ENCODE data around the gene STAMBP.
"Not testable (repeated sequence)": the region's sequence is repeated elsewhere in the genome, so short reads cannot be mapped to it uniquely, and the experiment has no call there.

Gene STAMBP

DNA sequence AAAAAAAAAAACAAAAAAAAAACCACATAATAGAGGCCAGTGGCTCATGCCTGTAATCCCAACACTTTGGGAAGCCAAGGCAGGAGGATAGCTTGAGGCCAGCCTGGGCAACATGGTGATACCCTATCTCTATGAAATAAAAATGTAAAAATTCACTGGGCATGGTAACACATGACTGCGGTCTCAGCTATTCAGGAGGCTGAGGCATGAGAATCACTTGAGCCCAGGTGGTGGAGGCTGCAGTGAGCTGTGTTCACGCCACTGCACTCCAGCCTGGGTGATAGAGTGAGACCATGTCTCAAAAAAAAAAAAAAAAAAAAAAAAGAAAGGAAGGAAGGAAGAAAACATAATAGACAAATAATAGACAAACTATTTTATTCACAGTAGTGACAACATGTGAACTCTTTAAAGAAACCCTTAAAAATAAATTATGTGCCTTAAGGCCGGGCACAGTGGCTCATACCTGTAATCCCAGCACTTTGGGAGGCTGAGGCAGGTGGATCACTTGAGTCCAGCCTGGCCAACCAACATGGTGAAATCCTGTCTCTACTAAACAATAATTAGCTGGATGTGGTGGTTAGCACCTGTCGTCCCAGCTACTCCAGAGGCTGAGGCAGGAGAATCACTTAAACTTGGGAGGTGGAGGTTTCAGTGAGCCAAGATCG, 75.3 kb downstream of the STAMBP start:
- in situ Hi-C loops (cut with HindIII; ENCODE audit: low sequenced_read_pairs): not testable (repeated sequence)

DNA sequence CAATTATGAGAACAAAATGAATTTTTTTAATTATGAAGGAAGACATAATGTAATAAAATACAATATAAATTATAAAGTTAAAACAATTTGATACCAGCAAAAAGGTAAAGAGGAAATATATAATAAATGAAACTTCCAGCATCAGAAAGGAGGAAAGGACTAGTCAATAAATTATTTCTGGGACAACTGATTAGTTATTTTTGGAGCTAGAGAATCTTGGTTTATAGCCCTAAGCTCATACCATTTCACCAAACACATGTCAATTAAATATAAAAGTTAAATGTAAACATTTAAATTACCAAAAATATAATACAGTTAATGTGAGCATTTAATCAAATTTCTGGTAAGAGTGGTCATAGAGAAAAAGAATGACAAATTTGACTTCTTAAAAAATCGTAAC, 76.2 kb downstream of the STAMBP start:
- in situ Hi-C loops (cut with HindIII; ENCODE audit: low sequenced_read_pairs): no loop called here

DNA sequence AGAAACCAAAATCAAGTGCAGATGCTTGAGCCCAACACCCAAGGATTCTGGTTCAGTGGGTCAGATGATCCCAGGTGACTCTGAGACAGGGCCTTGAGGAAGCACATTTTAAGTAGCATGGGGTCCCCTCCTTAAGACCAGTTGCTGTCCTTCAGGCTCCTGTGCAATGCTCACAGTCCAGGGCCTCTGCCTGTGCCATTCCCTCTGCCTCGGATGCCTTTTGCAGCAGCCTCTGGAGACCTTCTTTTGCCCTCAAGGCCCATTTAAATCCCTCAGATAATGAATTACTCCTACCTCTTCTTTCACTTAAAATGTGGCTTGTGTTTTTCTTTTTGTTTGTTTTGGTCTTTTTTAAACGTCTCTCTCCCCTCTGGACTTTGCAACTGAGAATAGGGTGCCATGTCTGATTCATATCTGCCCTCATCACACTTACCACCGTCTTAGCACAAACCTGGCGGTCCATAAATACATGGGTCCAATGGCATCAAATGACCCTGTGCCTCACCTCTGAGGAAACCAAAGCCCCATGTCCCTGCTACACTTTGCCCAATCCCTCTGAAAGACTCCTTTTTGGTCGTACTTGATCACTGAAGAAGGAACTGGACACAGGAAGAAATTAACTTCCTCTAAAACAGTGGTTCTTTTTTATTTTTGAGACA, 78.2 kb downstream of the STAMBP start:
- in situ Hi-C loops (cut with HindIII; ENCODE audit: low sequenced_read_pairs): no loop called here

DNA sequence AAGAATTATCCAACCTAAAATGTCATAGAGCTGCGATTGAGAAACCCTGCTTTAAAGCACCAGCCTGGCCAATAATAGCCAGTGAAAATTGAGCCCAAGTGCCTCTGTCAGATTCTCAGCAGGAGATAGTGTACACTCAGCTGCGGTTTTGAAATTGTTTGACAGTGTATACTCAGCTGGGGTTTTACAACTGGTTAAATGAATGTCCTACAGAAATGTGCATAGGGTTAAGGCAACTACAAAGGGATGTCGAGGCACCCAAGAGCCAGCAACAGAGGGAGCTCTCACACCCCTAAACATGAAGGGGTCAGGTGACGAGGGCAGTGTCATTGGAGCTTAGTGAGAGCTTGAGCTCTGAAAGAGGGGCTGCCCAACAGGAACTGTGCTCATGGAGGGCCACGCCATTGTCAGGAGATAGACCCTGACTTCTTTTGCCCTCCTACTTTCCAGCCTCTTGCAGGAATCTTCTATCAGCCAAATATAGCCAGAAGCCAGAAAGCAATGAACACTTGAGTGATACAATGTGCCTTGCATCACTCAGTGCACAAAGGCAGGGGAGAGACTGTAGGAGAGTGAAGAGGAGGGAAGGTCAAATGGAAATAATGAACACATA, 79.2 kb downstream of the STAMBP start:
- in situ Hi-C loops (cut with HindIII; ENCODE audit: low sequenced_read_pairs): no loop called here

DNA sequence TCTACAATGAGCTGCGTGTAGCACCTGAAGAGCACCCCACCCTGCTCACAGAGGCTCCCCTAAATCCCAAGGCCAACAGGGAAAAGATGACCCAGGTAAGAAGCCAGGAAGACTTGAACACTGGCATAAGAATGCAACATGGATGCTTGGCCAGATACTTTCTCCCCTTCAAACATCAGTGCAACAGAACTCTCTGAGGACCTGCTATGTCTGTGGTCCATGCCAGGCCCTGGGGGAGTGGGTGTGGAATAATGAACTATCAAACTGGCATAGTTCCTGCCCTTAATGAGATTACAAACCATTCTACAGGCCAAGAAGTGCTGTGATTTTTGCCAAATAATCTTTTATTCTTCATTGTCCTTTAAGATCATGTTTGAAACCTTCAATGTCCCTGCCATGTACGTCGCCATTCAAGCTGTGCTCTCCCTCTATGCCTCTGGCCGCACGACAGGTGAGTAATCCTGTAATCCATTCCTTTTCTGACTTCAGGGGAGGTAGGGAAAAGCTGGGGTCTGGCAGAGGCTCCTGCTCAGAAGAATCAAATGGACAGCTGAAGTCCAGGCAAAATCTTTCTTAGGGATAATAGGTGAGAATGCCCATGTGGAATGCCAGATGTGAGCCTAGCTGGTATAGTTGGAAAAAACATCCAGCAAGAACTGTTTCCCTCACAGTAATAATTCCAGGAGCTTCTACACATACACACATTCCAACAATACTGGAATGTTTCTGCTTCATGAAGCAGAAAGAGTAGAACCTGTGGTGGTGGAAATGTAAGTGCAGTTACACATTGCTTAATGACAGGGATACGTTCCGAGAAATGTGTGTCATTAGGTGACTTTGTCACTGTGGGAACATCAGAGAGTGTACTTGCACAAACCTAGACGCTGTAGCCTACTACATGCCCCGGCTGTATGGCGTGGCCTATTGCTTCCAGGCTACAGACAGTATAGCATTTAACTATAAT, 80.2 kb downstream of the STAMBP start:
- in situ Hi-C loops (cut with HindIII; ENCODE audit: low sequenced_read_pairs): no loop called here

DNA sequence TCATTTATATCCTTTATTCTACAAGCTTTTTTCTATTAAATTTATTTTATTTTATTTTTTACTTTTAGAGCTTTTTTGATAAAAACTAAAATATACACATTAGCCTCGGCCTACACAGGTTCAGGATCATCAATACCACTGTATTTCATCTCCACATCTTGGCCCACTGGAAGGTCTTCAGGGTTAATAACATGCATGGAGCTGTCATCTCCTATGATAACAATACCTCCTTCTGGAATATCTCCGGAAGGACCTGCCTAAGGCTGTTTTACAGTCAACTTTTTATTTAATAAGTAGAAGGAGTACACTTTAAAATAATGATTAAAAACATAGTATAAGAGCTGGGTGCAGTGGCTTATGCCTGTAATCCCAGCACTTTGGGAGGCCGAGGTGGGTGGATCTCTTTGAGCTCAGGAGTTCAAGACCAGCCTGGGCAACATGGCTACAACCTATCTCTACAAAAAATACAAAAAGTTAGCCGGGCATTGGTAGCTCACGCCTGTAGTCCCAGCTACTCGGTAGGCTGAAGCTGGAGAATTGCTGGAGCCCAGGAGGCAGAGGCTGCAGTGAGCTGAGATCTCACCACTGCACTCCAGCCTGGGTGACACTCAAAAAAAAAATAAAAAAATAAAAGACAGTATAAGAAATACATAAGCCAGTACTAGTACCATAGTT, 82.2 kb downstream of the STAMBP start:
- in situ Hi-C loops (cut with HindIII; ENCODE audit: low sequenced_read_pairs): no loop called here

DNA sequence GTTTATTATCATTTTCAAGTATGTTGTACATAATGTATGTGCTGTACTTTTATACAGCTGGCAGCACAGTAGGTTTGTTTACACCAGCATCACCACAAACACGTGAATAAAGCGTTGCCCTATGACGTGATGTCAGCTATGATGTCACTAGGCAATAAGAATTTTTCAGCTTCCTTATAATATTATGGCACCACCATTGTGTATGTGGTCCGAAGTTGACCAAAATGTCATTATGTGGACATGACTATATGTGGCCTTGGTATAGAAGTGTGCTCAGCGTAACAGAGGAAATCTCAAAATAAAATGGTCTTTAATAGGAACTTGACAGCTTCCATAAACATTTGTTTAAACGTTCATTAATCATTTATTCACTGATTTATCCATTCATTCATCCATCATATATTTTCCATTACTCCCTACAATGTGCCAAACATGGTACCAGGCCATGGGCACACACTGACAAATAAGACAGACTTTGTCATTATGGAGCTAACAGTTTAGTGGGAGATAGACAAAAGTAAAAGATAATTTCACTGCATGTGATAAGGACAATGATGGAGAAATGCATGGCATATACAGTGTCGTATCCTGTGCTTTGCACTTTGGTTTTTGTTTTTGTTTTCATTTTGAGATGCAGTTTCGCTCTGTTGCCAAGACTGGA, 82.9 kb downstream of the STAMBP start:
- in situ Hi-C loops (cut with HindIII; ENCODE audit: low sequenced_read_pairs): no loop called here

DNA sequence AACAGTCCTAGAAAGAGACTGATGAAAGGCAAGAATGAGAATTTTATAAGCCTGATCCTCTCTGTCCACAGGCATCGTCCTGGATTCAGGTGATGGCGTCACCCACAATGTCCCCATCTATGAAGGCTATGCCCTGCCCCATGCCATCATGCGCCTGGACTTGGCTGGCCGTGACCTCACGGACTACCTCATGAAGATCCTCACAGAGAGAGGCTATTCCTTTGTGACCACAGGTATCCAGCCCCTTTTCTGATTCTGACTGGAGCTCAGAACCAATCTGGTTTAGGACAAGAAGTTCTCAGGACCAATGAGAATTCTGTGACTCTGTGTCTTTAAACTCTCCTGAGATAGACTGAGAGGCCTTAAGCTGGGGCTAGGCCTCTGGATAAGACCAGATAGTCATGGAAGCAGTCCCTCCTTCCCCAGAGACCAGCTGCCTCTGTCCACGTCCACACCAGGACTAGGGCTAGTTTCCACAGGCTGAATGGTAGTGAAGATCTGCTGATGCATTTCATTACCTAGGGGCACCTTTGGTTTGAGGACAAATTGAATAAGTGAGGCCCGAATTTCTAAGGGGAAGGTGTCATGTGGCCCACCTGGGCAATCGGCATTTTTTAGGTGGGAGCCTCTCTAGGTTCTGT, 84.8 kb downstream of the STAMBP start:
- in situ Hi-C loops (cut with HindIII; ENCODE audit: low sequenced_read_pairs): no loop called here

DNA sequence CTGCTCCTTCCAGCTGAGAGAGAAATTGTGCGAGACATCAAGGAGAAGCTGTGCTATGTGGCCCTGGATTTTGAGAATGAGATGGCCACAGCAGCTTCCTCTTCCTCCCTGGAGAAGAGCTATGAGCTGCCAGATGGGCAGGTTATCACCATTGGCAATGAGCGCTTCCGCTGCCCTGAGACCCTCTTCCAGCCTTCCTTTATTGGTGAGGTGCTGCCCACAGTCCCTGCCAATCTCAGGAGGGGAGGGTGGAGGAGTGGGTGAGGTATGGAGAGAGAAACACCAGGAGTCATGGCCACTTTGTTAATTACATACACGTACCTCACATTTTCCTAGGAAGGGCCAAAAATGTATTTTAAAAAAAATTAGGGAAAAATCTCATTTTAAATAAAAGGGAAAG, 85.9 kb downstream of the STAMBP start:
- in situ Hi-C loops (cut with HindIII; ENCODE audit: low sequenced_read_pairs): no loop called here

DNA sequence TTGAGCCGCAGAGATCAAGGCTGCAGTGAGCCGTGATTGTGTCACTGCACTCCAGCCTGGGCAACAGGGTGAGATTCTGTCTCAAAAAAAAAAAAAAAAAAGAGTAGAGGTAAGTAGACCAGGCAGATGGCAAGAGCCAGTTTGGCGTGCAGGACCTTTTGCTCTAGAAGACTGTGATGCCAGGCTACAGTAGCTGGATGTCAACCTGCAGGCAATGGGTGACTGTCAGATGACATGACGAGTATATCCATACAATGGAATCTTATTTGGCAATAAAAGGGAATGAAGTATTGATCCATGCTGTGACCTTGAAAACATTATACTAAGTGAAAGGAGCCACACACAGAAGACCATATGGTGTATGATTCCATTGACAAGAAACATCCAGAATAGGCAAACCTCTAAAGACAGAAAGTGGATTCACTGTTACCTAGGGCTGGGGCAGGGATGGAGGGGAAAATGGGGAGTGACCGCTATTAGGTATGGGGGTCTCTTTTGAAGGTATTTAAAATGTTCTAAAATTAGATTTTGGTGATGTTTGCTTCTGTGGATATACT, 86.8 kb downstream of the STAMBP start:
- in situ Hi-C loops (cut with HindIII; ENCODE audit: low sequenced_read_pairs): no loop called here

DNA sequence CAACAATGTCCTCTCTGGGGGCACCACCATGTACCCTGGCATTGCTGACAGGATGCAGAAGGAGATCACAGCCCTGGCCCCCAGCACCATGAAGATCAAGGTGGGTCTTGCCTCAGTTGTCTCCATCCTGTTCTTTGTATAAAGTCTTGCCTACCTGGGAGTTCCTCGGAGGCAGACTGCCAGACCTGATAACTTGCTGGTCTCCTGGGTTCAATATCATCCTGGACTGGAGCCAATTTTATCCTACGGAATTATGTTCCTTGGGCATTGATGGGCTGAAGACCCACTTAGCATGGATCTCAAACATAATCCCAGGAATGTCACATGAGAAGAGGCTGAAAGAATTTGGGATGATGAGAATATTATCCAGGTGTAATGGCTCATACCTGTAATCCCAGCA, 87.9 kb downstream of the STAMBP start:
- in situ Hi-C loops (cut with HindIII; ENCODE audit: low sequenced_read_pairs): no loop called here

DNA sequence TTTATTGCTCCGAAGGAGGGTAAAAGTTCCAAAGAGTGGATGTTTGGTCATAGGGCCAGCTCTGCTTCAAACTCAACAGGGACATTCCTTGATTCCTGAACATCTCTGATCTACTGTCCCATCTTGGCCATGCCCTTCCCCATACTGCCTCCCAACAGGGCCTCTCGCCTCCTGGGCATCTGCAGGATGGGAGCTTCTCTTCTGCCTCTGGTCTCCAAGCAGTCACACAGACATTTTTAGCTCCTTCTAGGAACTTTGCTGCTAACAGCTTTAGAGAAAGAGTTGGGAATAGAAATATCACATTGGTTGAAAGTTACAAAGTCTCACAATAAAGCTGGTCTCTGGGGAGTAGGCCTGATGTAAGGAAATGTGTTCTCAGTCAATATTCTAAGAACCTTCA, 88.5 kb downstream of the STAMBP start:
- in situ Hi-C loops (cut with HindIII; ENCODE audit: low sequenced_read_pairs): no loop called here

DNA sequence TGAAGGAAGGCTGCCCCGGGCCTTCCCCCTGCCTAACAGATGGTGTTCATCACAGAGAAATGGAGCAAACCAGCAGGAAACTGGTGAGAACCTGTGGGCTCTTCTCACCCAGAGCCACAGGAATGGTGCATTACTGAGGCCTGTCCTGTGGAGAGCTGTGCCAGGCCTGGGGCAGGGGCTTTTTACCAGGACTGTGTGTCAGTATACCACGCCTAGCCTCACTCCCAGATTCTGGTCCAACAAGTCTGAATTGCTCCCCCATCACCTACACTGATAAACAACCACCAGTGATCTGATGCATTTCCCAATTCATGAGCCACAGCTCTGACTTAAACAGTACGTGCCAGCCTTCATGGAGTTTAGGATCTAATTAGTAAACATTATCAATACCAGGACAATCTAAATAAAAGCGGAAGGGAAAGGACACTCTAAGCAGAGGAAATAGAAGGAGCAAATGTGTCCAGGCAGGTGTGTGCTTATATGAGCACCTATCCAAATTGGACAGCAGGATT, 89.0 kb downstream of the STAMBP start:
- in situ Hi-C loops (cut with HindIII; ENCODE audit: low sequenced_read_pairs): no loop called here

DNA sequence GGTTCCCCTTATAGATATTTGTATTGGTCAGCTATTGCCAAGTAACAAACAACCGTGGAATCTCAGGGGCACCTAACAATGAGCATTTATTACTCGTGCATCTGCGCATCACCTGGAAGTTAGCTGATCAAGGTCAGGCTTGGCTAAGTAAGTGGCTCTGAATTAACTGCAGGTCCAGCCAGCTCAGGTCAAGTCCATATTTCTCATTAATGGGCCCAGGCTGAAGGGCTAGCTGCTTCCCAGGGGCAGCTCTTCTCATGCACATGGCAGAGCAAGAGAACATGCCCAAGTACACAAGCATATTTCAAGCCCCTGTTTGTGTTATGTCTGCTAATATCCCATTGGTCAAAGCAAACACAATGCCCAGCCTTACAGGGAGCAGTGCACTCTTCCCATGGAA, 90.1 kb downstream of the STAMBP start:
- in situ Hi-C loops (cut with HindIII; ENCODE audit: low sequenced_read_pairs): no loop called here

DNA sequence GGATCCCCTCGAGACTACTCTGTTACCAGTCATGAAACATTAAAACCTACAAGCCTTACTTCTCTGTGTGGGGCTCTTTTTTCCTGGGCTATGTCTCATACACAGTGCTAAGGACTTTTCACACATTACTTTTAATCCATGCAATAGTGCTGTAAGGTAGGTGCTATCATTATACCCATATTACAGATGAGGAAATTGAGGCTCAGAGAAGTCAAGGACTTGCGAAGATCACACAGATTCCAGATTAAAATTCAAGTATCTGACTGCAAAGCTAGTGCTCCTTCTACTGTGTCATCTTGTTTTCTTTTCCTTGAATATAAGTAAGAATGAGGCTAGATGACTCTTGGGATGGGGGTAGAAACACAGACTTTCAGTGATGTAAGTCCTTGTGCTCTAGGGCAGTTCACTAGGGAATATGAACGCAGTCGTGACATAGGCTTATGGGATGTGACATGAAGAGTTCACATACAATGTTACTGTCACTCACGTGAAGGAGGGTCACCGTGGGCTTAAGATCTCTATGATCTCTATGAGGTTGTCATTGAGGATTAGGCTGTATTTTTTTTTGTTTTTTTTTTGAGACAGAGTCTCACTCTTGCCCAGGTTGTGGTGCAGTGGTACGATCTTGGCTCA, 91.0 kb downstream of the STAMBP start:
- in situ Hi-C loops (cut with HindIII; ENCODE audit: low sequenced_read_pairs): no loop called here

DNA sequence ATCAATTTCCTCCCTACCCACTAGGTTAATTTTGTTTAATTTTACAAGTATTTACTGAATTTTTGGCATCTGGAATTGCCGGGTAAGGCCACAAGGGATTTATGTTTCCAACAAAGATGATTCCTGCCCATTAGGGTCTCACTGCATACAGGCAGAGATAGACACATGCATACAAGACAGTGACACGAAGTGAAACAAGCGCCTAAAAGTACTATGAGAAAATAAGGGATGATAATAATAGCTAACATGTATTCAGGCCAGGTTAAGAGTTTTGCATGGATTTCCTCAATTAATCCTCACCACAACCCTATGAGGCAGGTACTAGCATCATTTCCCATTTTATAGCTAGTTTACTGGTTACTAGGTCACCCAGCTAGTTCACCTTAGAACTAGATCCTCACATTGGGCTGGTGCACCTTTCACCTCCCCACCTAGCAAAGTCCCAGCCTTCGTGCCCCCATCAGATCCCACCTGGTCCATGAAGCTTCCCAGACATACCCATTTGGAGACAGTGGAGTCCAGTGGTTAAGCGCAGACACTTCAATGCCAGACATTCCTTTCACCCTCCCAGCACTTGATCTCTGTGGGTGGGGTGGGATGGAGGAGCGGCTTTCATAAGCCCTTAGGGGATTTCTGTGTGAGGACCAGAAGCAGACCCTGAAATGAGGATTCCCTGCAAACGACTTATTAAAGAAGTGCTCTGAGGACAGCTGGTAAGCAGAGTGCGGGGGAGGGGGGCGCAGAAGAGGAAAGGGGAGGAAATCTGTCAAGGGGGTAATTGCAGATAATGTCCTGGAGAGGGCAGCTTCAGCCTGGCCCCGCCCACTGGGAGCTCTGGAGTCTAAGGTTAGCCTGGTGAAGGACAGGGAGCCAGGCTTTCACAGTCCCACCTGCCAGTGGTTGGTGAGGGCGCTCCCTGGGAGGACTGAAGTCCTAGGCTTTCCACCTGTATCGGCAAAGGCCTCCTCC, 92.1 kb downstream of the STAMBP start:
- in situ Hi-C loops (cut with HindIII; ENCODE audit: low sequenced_read_pairs): no loop called here

DNA sequence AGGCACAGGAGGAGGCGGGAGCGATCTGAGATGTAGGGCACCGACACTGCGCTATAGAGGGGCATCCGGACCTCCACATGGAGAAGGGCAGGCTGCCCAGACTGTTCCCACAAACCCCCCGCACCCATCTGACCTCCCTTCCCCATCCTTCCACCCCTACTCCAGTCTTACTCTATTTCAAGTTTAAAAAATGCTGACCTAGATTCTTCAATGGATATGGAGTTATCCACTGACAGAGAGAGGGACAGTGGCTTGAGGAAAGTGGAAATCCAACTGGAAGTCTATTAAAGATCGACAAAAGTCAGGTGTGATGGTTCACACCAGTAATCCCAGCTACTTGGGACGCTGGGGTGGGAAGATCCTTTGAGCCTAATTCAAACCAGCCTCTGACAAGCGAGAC, 92.8 kb downstream of the STAMBP start:
- in situ Hi-C loops (cut with HindIII; ENCODE audit: low sequenced_read_pairs): no loop called here

DNA sequence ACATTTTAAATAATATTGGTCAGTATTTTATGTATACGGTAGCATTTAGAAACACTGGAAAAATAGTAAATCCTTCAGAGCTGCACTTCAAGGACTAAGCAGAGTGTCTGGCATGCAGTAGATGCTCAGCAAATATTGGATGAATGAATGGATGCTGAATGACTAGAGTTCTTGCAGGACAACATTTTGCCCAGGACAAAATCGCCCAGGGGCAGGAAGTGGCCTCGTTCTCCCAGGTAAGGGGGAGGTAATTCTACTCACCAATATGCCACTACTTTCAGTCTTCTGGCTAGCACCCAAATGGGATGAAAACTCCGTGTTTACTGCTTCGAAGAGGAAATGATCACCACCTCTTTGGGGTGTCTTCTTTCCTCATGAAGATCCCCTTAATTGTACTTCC, 93.9 kb downstream of the STAMBP start:
- in situ Hi-C loops (cut with HindIII; ENCODE audit: low sequenced_read_pairs): no loop called here

Measured in DLD1 (cell line).